ENCODE data around the gene REST. TPM values are rescaled to one million over a fixed set of nuclear protein-coding genes. Genes with fewer than 3 reads are reported as not detected.

Gene REST
- total and polyA plus RNA-seq, 2 of the 8 experiments (the other 6 are each of a cell fraction or from before 2014, with no cell fraction given): 10.2 to 66.3 TPM

- no peak overlapping the region for H2BK20ac ChIP-seq (ENCODE audit: low read length)
- no peak overlapping the region for H3K27ac ChIP-seq (ENCODE audit: low read depth, low read length)
- no peak overlapping the region for H4K91ac ChIP-seq (replicated peaks; ENCODE audit: insufficient read length, low read length)
- no peak overlapping the region for H4K5ac ChIP-seq (ENCODE audit: insufficient read length, low read depth, low read length)
- H3K36me3 ChIP-seq (ENCODE audit: control insufficient read depth in 2 of 4, insufficient read depth in 4 of 4, low read length in 3 of 4): peaks cover 0 to 11% (median 5%) of the 10 kb centered on the region in 4 experiments; a peak in 5 of 8 replicates
- no peaks in the 10 kb centered on the region for H3K27me3 ChIP-seq (replicated peaks in 1 of 4; ENCODE audit: control insufficient read depth in 3 of 4, extremely low read depth in 1 of 4, insufficient read depth in 3 of 4, low read length in 3 of 4)
- POLR2A ChIA-PET (ENCODE audit: partially characterized antibody): interaction anchor here (0.6 to 1.1 kb wide), 6 partner anchors 10 to 514 kb away, joined by 3 to 5 read pairs (median 4); partner anchors contain the start of gene REST
- 94% methylated on average over 4 of the region's 4 CpGs; no CpG with 5 or more reads in 1 of the 2 experiments for WGBS, 2 experiments (ENCODE audit: extremely low coverage in 1 of 2, insufficient coverage in 1 of 2, insufficient read length in 1 of 2, insufficient replicate concordance in 2 of 2, low coverage in 1 of 2, low lambda C conversion rate in 2 of 2, missing lambda C conversion rate in 1 of 2)
- peaks cover 41 to 74% of the 10 kb centered on the region in 2 experiments for H3K79me2 ChIP-seq (ENCODE audit: control insufficient read depth in 1 of 2, insufficient read depth in 2 of 2, low read length in 2 of 2)
- H3K18ac ChIP-seq (ENCODE audit: extremely low read depth, low read length): no peak overlapping the region
- H2AK5ac ChIP-seq (ENCODE audit: low read depth, low read length): no peak overlapping the region
- no peak overlapping the region for H3K14ac ChIP-seq (ENCODE audit: insufficient read length)
- DNase-seq (ENCODE audit: low read depth in 1 of 2, low spot score in 2 of 2) (no peak), FAIRE-seq (no peak)
- no peak overlapping the region for H3K9ac ChIP-seq (replicated peaks in 1 of 4; ENCODE audit: extremely low read depth in 1 of 4, low read depth in 3 of 4, low read length in 3 of 4)
- H3K56ac ChIP-seq (replicated peaks; ENCODE audit: insufficient read length, low read depth, low read length): no peak overlapping the region
- H3K4me1 ChIP-seq (replicated peaks in 1 of 4; ENCODE audit: control insufficient read depth in 3 of 4, insufficient read depth in 4 of 4, low read length in 3 of 4): no peaks in the 10 kb centered on the region; a peak in 1 of 7 replicates
- H3K4ac ChIP-seq (replicated peaks; ENCODE audit: insufficient read length, low read depth, low read length): no peak overlapping the region
- no peaks in the 10 kb centered on the region for H3K9me3 ChIP-seq (ENCODE audit: insufficient read depth in 2 of 2, low read depth in 1 of 2, low read length in 1 of 2)
- no peak overlapping the region for H2BK120ac ChIP-seq (replicated peaks; ENCODE audit: low read depth, low read length)
- no peak overlapping the region for H3K23ac ChIP-seq (ENCODE audit: insufficient read length)
- CTCF ChIA-PET (ENCODE audit: partially characterized antibody): interaction anchor here (0.6 kb wide), 1 partner anchor 105 kb away, joined by 3 read pairs; no protein-coding TSS in a partner anchor
- no peak overlapping the region for H3K4me2 ChIP-seq (ENCODE audit: insufficient read depth in 1 of 2, low read depth in 2 of 2, low read length in 2 of 2)
- H3K4me3 ChIP-seq (ENCODE audit: extremely low read depth in 1 of 4, insufficient read depth in 2 of 4, low read depth in 3 of 4, low read length in 4 of 4): no peak overlapping the region
- H4K8ac ChIP-seq (ENCODE audit: extremely low read depth, insufficient read depth, low read length): no peak overlapping the region
- peaks cover 4% of the 10 kb centered on the region for H3K79me1 ChIP-seq (ENCODE audit: low read depth, low read length)
- H4K20me1 ChIP-seq (replicated peaks in 1 of 2; ENCODE audit: control insufficient read depth in 1 of 2, insufficient read depth in 2 of 2, low read length in 2 of 2): peaks cover 2 to 20% of the 10 kb centered on the region in 2 experiments
- H2AFZ ChIP-seq (ENCODE audit: low read length): no peak overlapping the region
- H2BK12ac ChIP-seq (ENCODE audit: low read depth, low read length): no peak overlapping the region
- no peak overlapping the region for H2BK15ac ChIP-seq (ENCODE audit: low read length)
- no peak overlapping the region for H2BK5ac ChIP-seq (ENCODE audit: low read depth, low read length)
- H3K23me2 ChIP-seq (ENCODE audit: low read depth, low read length): peaks cover 9% of the 10 kb centered on the region
- no peak for TF ChIP-seq EP300 (IDR thresholded peaks at IDR 0.05; ENCODE audit: borderline replicate concordance in 1 of 2, low read depth in 2 of 2, low read length in 2 of 2)
- TF ChIP-seq KDM1A (IDR thresholded peaks at IDR 0.05; ENCODE audit: borderline replicate concordance, low read length): no peak
- TF ChIP-seq BRCA1 (IDR thresholded peaks at IDR 0.05; ENCODE audit: low read depth, low read length): no peak
- TF ChIP-seq GTF2F1 (IDR thresholded peaks at IDR 0.05; ENCODE audit: borderline replicate concordance, low read depth, low read length): no peak
- no peak for TF ChIP-seq SP4 (IDR thresholded peaks at IDR 0.05; ENCODE audit: low read length)
- no peak for TF ChIP-seq BACH1 (IDR thresholded peaks at IDR 0.05; ENCODE audit: low read length)
- no peak for TF ChIP-seq SP1 (IDR thresholded peaks at IDR 0.05; ENCODE audit: low read depth, low read length)
- no peak for TF ChIP-seq POLR2A (IDR thresholded peaks at IDR 0.05; ENCODE audit: control extremely low read depth in 1 of 2, low read depth in 2 of 2, low read length in 2 of 2)
- no peak for TF ChIP-seq SP2 (IDR thresholded peaks at IDR 0.05; ENCODE audit: low read length)
- TF ChIP-seq POU5F1 (IDR thresholded peaks at IDR 0.05; ENCODE audit: low read depth, low read length): no peak
- TF ChIP-seq GABPA (IDR thresholded peaks at IDR 0.05; ENCODE audit: borderline replicate concordance, insufficient read depth, low read length): no peak
- TF ChIP-seq TAF1 (IDR thresholded peaks at IDR 0.05; ENCODE audit: low read depth, low read length): no peak
- TF ChIP-seq NANOG (IDR thresholded peaks at IDR 0.05; ENCODE audit: insufficient read depth, low read depth, low read length, poor library complexity, severe bottlenecking): no peak
- no peak for TF ChIP-seq TBP (IDR thresholded peaks at IDR 0.05; ENCODE audit: low read depth, low read length)
- no peak for TF ChIP-seq BCL11A (IDR thresholded peaks at IDR 0.05; ENCODE audit: low read depth in 2 of 2, low read length in 2 of 2)
- no peak for TF ChIP-seq YY1 (IDR thresholded peaks at IDR 0.05; ENCODE audit: low read depth, low read length)
Observed at GRCh38 chr4:56981795-56982201, 74.1 kb downstream of the REST start.

All from H1 (cell line).